Measurements from ENCODE around the gene ABTB2. TPM values are rescaled to one million over a fixed set of nuclear protein-coding genes. Genes with fewer than 3 reads are reported as not detected.

Gene ABTB2
- total RNA-seq, 2 experiments from 2014 or later: 2.4 to 2.5 TPM

- intact Hi-C loops (cut with micrococcal nuclease): loop anchor here (5.0 to 10.0 kb wide), 2 partner anchors 64 to 296 kb away; no protein-coding TSS in a partner anchor
- DNase-seq: no peak
- no peaks in the 10 kb centered on the region for H3K36me3 Mint-ChIP-seq (ENCODE audit: low read depth)
- H3K4me3 Mint-ChIP-seq: no peak overlapping the region
- no peak for ATAC-seq
- ChIA-PET POLR2A (interaction anchor here (0.7 kb wide), 1 partner anchor 56 kb away, joined by 3 read pairs; no protein-coding TSS in a partner anchor), CTCF (interaction anchor here (0.7 to 4.3 kb wide), 5 partner anchors 37 to 244 kb away, joined by 3 to 50 read pairs (median 12); partner anchors contain the start of gene ABTB2)
- no peak overlapping the region for H3K27ac Mint-ChIP-seq
- no peaks in the 10 kb centered on the region for H3K9me3 Mint-ChIP-seq
- no peak for TF ChIP-seq CTCF (IDR thresholded peaks at IDR 0.05)
- peaks cover 45% of the 10 kb centered on the region for H3K4me1 Mint-ChIP-seq (ENCODE audit: low read depth)
- H3K27me3 Mint-ChIP-seq: no peaks in the 10 kb centered on the region
Measured at GRCh38 chr11:34178209-34178821, 179.5 kb downstream of the ABTB2 start.

GRCh38 chr11:34176751-34177209 is 181.0 kb downstream of the ABTB2 start:
- Mint-ChIP-seq H3K36me3 (ENCODE audit: low read depth) (no peaks in the 10 kb centered on the region), H3K4me3 (no peak overlapping the region), H3K27ac (no peak overlapping the region), H3K9me3 (no peaks in the 10 kb centered on the region), H3K27me3 (peaks cover 4% of the 10 kb centered on the region), H3K4me1 (ENCODE audit: low read depth) (peaks cover 35% of the 10 kb centered on the region)
- no peak for ATAC-seq
- no peak for TF ChIP-seq CTCF (IDR thresholded peaks at IDR 0.05)
- ChIA-PET POLR2A (no interaction called here), CTCF (interaction anchor here (1.1 to 4.3 kb wide), 5 partner anchors 10 to 181 kb away, joined by 3 to 50 read pairs (median 12); partner anchors contain the start of gene ABTB2)
- DNase-seq: no peak
- intact Hi-C loops (cut with micrococcal nuclease): loop anchor here (5.0 to 10.0 kb wide), 2 partner anchors 66 to 298 kb away; no protein-coding TSS in a partner anchor

DNA sequence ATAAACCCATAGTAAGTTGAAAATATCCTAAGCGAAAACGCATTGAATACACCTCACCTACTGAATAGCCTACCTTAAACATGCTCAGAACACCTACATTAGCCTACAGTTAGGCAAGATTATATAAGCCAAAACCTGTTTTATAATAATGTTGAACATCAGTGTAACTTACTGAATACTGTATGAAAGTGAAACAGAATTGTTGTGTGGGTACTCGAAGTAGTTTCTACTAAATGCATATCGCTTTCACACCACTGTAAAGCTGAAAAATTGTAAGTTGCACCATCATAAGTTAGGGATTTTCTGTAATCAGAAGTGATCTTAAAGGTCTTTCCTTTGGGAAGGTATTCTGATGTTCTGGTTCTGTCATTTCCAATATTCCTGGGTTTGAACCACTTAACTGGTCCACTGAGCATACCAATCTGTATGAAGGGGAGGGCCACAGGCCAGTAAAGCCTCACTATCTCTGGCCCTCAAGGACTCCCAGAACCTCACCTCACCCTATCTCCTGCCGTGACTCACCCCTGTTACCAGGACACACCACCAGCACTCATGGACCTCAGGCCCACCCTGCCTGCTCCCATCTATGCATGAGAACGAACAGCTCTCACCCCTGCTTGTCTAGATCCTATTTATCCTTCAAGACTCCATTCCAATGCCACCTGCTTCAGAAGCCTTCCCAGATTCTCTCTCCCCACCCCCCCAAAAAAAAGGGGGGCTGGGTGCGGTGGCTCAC is 182.4 kb downstream of the ABTB2 start:
- DNase-seq: no peak
- Mint-ChIP-seq H3K9me3 (no peaks in the 10 kb centered on the region), H3K4me1 (ENCODE audit: low read depth) (peaks cover 22% of the 10 kb centered on the region), H3K27me3 (peaks cover 4% of the 10 kb centered on the region), H3K27ac (no peak overlapping the region), H3K36me3 (ENCODE audit: low read depth) (no peaks in the 10 kb centered on the region), H3K4me3 (no peak overlapping the region)
- intact Hi-C loops (cut with micrococcal nuclease): loop anchor here (5.0 to 10.0 kb wide), 2 partner anchors 67 to 299 kb away; no protein-coding TSS in a partner anchor
- POLR2A ChIA-PET: interaction anchor here (1.1 to 1.6 kb wide), 2 partner anchors 65 to 182 kb away, joined by 3 to 11 read pairs; partner anchors contain the start of gene ABTB2
- CTCF ChIA-PET: interaction anchor here (1.2 to 4.4 kb wide), 27 partner anchors 12 to 317 kb away, joined by 3 to 85 read pairs (median 7); partner anchors contain the start of gene ABTB2
- ATAC-seq: no peak
- no peak for TF ChIP-seq CTCF (IDR thresholded peaks at IDR 0.05)

DNA sequence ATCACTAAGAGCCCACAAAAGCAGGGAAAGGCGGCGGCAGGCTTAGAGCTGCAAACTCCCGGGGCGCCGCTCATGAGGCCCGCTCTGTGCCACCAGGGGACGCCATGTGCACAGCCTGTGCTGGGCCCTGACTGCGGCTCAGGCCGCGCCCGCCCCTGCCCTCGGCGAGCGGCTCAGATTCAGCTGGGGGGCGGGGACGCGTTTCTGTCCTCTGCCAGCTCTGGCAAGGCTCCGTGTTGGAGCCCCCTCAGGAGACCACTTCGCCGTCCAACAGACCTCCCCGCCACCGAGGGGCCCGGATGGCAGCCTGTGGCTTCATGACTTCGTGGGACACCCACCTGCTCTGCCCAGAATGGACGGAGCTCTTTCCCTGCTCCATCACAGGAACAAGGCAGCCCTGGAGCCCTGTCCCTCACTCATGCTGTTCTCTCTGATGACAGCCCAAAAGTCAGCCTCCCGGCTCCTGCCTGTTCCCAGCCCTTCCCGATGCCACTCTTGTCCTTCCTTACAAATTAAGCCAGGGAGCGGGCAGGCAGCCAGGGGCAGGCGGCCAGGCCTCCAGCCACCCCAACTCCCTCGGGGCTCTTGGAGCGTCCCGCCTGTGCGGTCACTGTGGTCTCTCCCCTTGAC is 183.3 kb downstream of the ABTB2 start:
- peaks cover 17% of the 10 kb centered on the region for H3K4me1 Mint-ChIP-seq (ENCODE audit: low read depth)
- intact Hi-C loops (cut with micrococcal nuclease): loop anchor here (1.0 to 10.0 kb wide), 3 partner anchors 68 to 300 kb away; no protein-coding TSS in a partner anchor
- POLR2A ChIA-PET: interaction anchor here (0.6 to 1.6 kb wide), 5 partner anchors 28 to 186 kb away, joined by 3 to 11 read pairs (median 3); partner anchors contain the start of gene ABTB2
- CTCF ChIA-PET: interaction anchor here (0.6 to 4.4 kb wide), 76 partner anchors 8 to 366 kb away, joined by 3 to 85 read pairs (median 4); partner anchors contain the start of gene ABTB2
- H3K9me3 Mint-ChIP-seq: no peaks in the 10 kb centered on the region
- DNase-seq (peak; percentile 91), ATAC-seq (peak; percentile 100)
- TF ChIP-seq CTCF (IDR thresholded peaks at IDR 0.05): peak; percentile 91
- peaks cover 4% of the 10 kb centered on the region for H3K27me3 Mint-ChIP-seq
- H3K27ac Mint-ChIP-seq: no peak overlapping the region
- no peaks in the 10 kb centered on the region for H3K36me3 Mint-ChIP-seq (ENCODE audit: low read depth)
- peak overlapping the region; percentile 15 for H3K4me3 Mint-ChIP-seq

Data from activated CD8-positive, alpha-beta T cell treated with anti-CD3 and anti-CD28 coated beads for 36 hours (primary cell).